ENCODE data around the gene ABCB8. TPM values are rescaled to one million over a fixed set of nuclear protein-coding genes. Genes with fewer than 3 reads are reported as not detected.
"Not testable (repeated sequence)": the region's sequence is repeated elsewhere in the genome, so short reads cannot be mapped to it uniquely, and the experiment has no call there.

Gene ABCB8
- total and polyA plus RNA-seq, 9 donors, result 12.8 to 26.5 (median 18.4) TPM

DNA sequence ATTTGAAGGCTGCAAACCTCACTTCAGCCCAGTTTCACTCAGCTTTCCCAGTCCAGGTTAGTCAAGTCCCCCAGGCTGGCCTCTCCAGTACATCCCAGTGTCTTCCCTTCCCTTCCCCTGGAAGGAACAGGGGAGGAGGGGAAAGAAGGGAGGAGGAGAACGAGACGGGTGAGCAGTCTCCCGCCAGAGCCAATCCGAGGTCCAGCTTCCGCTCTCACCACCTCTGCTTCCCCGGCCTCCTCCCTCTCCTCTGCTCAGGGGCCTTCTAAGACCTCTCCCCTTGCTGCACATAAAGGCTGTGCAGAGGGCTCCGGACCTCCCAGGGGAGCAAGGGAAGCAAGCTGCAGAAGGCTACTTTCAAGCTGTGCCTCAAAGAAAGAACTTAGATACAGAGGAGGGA is 8.0 kb upstream of the ABCB8 start:
- peaks cover 49% of the 10 kb centered on the region for H3K27me3 ChIP-seq (ENCODE audit: control insufficient read depth, insufficient read depth, low read length)
- 0% methylated on average over 1 of the region's 7 CpGs for WGBS (ENCODE audit: insufficient coverage)
- peaks cover 15% of the 10 kb centered on the region for H3K4me1 ChIP-seq (ENCODE audit: control insufficient read depth, insufficient read depth, low read length)
- H3K4me3 ChIP-seq (ENCODE audit: low read length), result no peak overlapping the region
- no peaks in the 10 kb centered on the region for H3K9me3 ChIP-seq (replicated peaks; ENCODE audit: control insufficient read depth, low read depth, low read length)
- no peaks in the 10 kb centered on the region for H3K36me3 ChIP-seq (ENCODE audit: control insufficient read depth, insufficient read depth, low read length)
- DNase-seq, result no peak
- H3K27ac ChIP-seq (ENCODE audit: low read length), result no peak overlapping the region

- Histone ChIP-seq H3K4me1 (ENCODE audit: control insufficient read depth, insufficient read depth, low read length) (peaks cover 12% of the 10 kb centered on the region), H3K27me3 (ENCODE audit: control insufficient read depth, insufficient read depth, low read length) (peaks cover 35% of the 10 kb centered on the region), H3K36me3 (ENCODE audit: control insufficient read depth, insufficient read depth, low read length) (no peaks in the 10 kb centered on the region), H3K4me3 (ENCODE audit: low read length) (no peak overlapping the region), H3K27ac (ENCODE audit: low read length) (no peak overlapping the region), H3K9me3 (replicated peaks; ENCODE audit: control insufficient read depth, low read depth, low read length) (no peaks in the 10 kb centered on the region)
- DNase-seq, result no peak
- 20% methylated on average over 1 of the region's 10 CpGs for WGBS (ENCODE audit: insufficient coverage)
Measured at GRCh38 chr7:151023232-151023631, 5.0 kb upstream of the ABCB8 start.

DNA sequence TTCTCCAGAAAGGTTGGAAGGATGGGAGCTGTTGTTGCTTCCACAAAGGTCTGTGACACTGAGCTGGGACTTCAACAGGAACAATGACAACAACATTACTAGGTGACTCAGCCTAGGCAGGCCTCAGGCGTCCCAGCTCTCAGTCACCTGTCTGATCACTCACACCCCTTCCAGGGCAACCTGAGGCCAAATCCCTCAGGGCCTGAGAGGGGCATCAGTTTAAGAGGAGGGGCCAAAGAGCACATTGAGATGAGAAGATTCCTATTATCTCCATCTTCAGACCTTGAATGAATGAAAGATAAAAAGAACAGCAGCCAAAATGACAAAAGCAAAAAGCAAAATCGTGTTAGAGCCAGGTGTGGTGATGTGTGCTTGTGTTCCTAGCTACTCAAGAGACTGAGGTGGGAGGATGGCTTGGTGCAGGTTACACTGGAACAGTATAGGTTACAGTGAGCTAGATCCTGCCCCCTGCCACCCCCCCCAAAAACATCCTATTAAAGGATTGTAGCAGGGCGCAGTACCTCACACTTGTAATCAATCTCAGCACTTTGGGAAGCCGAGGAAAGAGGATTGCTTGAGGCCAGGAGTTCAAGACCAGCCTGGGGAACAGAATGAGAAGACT is 3.7 kb upstream of the ABCB8 start, which contains the start of gene ATG9B:
Gene ATG9B, minus strand, starts transcription at position 60 of the 622 bp plus-strand sequence. CDS start 71 bp downstream, outside the sequence.
- peaks cover 24% of the 10 kb centered on the region for H3K27me3 ChIP-seq (ENCODE audit: control insufficient read depth, insufficient read depth, low read length)
- no peaks in the 10 kb centered on the region for H3K9me3 ChIP-seq (replicated peaks; ENCODE audit: control insufficient read depth, low read depth, low read length)
- H3K4me1 ChIP-seq (ENCODE audit: control insufficient read depth, insufficient read depth, low read length), result peaks cover 12% of the 10 kb centered on the region
- no peak within 1 kb of the TSS for H3K4me3 ChIP-seq (ENCODE audit: low read length)
- no peaks in the 10 kb centered on the region for H3K36me3 ChIP-seq (ENCODE audit: control insufficient read depth, insufficient read depth, low read length)
- DNase-seq, result no peak
- H3K27ac ChIP-seq (ENCODE audit: low read length), result no peak within 1 kb of the TSS
- WGBS (ENCODE audit: insufficient coverage), result 100% methylated on average over 1 of the region's 4 CpGs

DNA sequence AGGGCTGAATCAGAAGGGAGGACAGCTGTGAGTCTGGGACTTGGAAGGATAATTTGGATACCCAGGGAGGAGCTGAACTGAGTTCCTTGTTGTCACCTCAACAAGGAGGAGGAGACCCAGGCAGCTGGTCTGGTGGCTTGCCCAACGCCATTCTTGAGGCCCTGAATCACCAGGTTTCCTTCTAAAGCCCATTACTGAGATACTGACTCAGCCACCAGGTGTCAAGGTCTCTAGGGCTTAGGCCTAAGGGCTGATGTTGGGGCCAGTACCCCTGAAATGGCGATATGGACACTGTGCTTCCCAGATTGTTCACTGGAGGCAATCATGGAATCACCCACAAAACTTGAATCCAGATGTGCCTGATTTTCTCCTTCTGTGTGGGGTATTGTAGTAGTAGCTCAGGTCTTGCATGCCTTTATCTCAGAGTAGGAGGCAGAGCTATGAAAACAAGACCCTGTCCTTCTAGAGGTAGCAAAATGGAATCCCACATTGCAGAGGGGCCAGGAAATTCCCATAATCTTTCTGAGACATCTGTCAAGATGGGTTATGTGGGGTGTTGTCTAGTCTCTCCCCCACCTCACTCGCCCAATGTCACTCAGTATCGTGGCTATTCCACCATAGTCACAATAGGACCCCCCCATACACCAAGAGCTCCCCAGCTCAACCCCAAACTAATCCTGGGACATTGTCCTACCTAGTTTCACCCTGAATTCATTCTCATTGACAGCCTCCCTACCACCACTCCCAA is 2.2 kb upstream of the ABCB8 start:
- no peaks in the 10 kb centered on the region for H3K9me3 ChIP-seq (replicated peaks; ENCODE audit: control insufficient read depth, low read depth, low read length)
- WGBS (ENCODE audit: insufficient coverage), result 90% methylated on average over 4 of the region's 4 CpGs

GRCh38 chr7:151026771-151027727 is 1.2 kb upstream of the ABCB8 start:
- not testable (repeated sequence) for DNase-seq; H3K4me3 ChIP-seq (ENCODE audit: low read length); H3K9me3 ChIP-seq (replicated peaks; ENCODE audit: control insufficient read depth, low read depth, low read length); H3K27me3 ChIP-seq (ENCODE audit: control insufficient read depth, insufficient read depth, low read length); H3K36me3 ChIP-seq (ENCODE audit: control insufficient read depth, insufficient read depth, low read length); H3K27ac ChIP-seq (ENCODE audit: low read length)
- WGBS (ENCODE audit: insufficient coverage), result 28% methylated on average over 6 of the region's 19 CpGs
- H3K4me1 ChIP-seq (ENCODE audit: control insufficient read depth, insufficient read depth, low read length), result peaks cover 15% of the 10 kb centered on the region

More for the DNA sequence above, 2.2 kb upstream of the ABCB8 start:
- Histone ChIP-seq H3K27me3 (ENCODE audit: control insufficient read depth, insufficient read depth, low read length) (peaks cover 9% of the 10 kb centered on the region), H3K4me3 (ENCODE audit: low read length) (no peak overlapping the region), H3K27ac (ENCODE audit: low read length) (no peak overlapping the region), H3K4me1 (ENCODE audit: control insufficient read depth, insufficient read depth, low read length) (peaks cover 15% of the 10 kb centered on the region), H3K36me3 (ENCODE audit: control insufficient read depth, insufficient read depth, low read length) (peaks cover under 1% of the 10 kb centered on the region)
- DNase-seq, result no peak

GRCh38 chr7:151027728-151028130 is 521 bp upstream of the ABCB8 start:
- H3K27me3 ChIP-seq (ENCODE audit: control insufficient read depth, insufficient read depth, low read length); DNase-seq; H3K9me3 ChIP-seq (replicated peaks; ENCODE audit: control insufficient read depth, low read depth, low read length); H3K36me3 ChIP-seq (ENCODE audit: control insufficient read depth, insufficient read depth, low read length): not testable (repeated sequence)
- Histone ChIP-seq H3K27ac (ENCODE audit: low read length) (peak overlapping the region; percentile 83), H3K4me1 (ENCODE audit: control insufficient read depth, insufficient read depth, low read length) (peaks cover 15% of the 10 kb centered on the region), H3K4me3 (ENCODE audit: low read length) (peak overlapping the region; percentile 81)
- 5% methylated on average over 11 of the region's 16 CpGs for WGBS (ENCODE audit: insufficient coverage)

DNA sequence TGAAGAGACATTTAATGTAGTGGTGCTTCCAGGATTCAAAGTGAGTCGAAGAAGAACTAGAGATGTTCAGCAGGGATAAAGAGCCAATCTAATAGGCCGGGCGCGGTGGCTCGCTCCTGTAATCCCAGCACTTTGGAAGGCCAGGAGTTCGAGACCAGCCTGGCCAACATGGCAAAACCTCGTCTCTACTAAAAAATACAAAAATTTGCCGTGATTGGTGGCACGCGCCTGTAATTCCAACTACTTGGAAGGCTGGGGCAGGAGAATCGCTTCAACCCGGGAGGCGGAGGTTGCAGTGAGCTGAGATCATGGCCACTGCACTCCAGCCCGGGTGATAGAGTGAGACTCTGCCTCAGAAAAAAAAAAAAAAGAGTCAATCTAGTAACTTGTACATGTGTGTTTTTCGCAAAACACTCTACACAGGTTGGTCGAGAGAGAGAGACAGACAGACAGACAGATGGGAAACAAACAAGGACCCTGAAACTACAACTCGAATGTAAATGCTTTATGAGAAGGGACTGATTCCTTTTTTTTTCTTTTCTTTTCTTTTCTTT is 775 bp downstream of the ABCB8 start:
- peak overlapping the region; percentile 93 for H3K27ac ChIP-seq (ENCODE audit: low read length)
- no peak for DNase-seq
- peak overlapping the region; percentile 81 for H3K4me3 ChIP-seq (ENCODE audit: low read length)
- WGBS (ENCODE audit: insufficient coverage), result 27% methylated on average over 7 of the region's 17 CpGs
- H3K4me1 ChIP-seq (ENCODE audit: control insufficient read depth, insufficient read depth, low read length), result peaks cover 15% of the 10 kb centered on the region
- H3K36me3 ChIP-seq (ENCODE audit: control insufficient read depth, insufficient read depth, low read length), result peaks cover 17% of the 10 kb centered on the region
- peaks cover 2% of the 10 kb centered on the region for H3K27me3 ChIP-seq (ENCODE audit: control insufficient read depth, insufficient read depth, low read length)
- H3K9me3 ChIP-seq (replicated peaks; ENCODE audit: control insufficient read depth, low read depth, low read length), result no peaks in the 10 kb centered on the region

GRCh38 chr7:151031011-151031410 is 2.8 kb downstream of the ABCB8 start:
- peaks cover 34% of the 10 kb centered on the region for H3K36me3 ChIP-seq (ENCODE audit: control insufficient read depth, insufficient read depth, low read length)
- H3K4me3 ChIP-seq (ENCODE audit: low read length), result no peak overlapping the region
- DNase-seq, result no peak
- H3K27me3 ChIP-seq (ENCODE audit: control insufficient read depth, insufficient read depth, low read length), result no peaks in the 10 kb centered on the region
- H3K9me3 ChIP-seq (replicated peaks; ENCODE audit: control insufficient read depth, low read depth, low read length), result no peaks in the 10 kb centered on the region
- H3K4me1 ChIP-seq (ENCODE audit: control insufficient read depth, insufficient read depth, low read length), result peaks cover 15% of the 10 kb centered on the region
- 67% methylated on average over 1 of the region's 4 CpGs for WGBS (ENCODE audit: insufficient coverage)
- H3K27ac ChIP-seq (ENCODE audit: low read length), result no peak overlapping the region

DNA sequence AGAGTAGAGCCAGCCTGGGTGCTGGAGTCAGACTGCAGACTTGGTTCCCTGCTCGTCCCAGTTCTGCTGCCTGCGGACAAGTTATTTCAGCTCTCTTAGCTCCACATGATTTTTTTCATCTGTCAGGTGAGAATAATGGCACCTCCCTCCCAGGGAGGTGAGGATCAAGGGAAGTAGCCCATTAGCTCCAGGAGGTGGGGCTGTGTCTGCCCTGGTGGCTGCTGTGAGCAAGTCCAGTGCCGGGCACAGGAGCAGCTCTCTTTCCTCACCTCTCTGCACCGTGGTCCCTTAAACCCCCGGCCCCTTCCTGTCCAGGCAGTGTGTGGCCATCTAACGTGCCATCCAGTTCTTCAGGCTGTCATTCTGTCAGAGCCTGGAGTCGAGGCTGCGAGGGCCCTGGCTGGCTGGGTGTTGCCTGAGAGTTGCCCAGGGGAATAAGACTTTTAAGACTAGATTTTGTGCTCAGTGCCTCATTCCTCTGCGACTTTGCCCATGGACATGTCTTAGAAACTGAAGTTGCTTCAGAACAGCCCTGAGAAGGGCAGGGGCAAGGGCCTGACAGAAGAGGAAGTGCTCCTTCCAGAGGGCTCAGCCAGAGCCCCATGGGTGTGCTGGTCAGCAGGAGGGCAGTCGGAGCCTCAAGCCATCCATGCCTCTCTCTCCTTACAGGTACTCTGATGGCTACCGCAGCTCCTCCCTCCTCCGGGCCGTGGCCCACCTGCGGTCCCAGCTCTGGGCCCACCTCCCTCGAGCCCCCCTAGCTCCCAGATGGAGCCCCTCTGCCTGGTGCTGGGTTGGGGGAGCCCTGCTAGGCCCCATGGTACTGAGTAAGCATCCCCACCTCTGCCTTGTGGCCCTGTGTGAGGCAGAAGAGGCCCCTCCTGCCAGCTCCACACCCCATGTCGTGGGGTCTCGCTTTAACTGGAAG is 5.0 kb downstream of the ABCB8 start:
- Histone ChIP-seq H3K4me3 (ENCODE audit: low read length) (no peak overlapping the region), H3K4me1 (ENCODE audit: control insufficient read depth, insufficient read depth, low read length) (peaks cover 10% of the 10 kb centered on the region), H3K9me3 (replicated peaks; ENCODE audit: control insufficient read depth, low read depth, low read length) (no peaks in the 10 kb centered on the region), H3K36me3 (ENCODE audit: control insufficient read depth, insufficient read depth, low read length) (peaks cover 47% of the 10 kb centered on the region), H3K27me3 (ENCODE audit: control insufficient read depth, insufficient read depth, low read length) (no peaks in the 10 kb centered on the region), H3K27ac (ENCODE audit: low read length) (no peak overlapping the region)
- no peak for DNase-seq
- 82% methylated on average over 9 of the region's 17 CpGs for WGBS (ENCODE audit: insufficient coverage)
